Gastrocnemius medialis (tissue), 4 donors: ENCODE measurements around the gene PHF14. TPM values are rescaled to one million over a fixed set of nuclear protein-coding genes. Genes with fewer than 3 reads are reported as not detected.

Experiments
- ATAC-seq, 2 donors: fragments of 150-250 bp; one replicate each; pipeline ENCODE4 v1.9.1; 2016
- DNase-seq, 2 donors: peaks; one replicate each; pipeline ENCODE4 v3.0.0-alpha.2; 2019
- H3K27ac ChIP-seq, 4 donors: fragments of 200-600 bp; sonication (generic); 1 replicate in 1 of 4; 2 replicates in 3 of 4; pipeline ENCODE4 v1.5.1; 2016 to 2018; ENCODE audit warnings: mild to moderate bottlenecking in 2 of 4, moderate library complexity in 1 of 4
- H3K27me3 ChIP-seq, 3 donors: fragments of 200-600 bp; sonication (generic) in 2 of 3; 1 replicate in 1 of 3; 2 replicates in 2 of 3; pipeline versions ENCODE4 v1.5.1 to v1.6.0; 2016 to 2019; ENCODE audit warnings: mild to moderate bottlenecking in 1 of 3, moderate library complexity in 1 of 3
- H3K36me3 ChIP-seq, 2 donors: fragments of 200-600 bp; sonication (generic) in 1 of 2; one replicate each; pipeline ENCODE4 v1.5.1; 2017 to 2018
- H3K4me1 ChIP-seq, 2 donors: fragments of 200-600 bp; sonication (generic) in 1 of 2; one replicate each; pipeline ENCODE4 v1.5.1; 2016 to 2017; ENCODE audit warnings: mild to moderate bottlenecking in 2 of 2
- H3K4me3 ChIP-seq, 4 donors: fragments of 200-600 bp; sonication (generic) in 3 of 4; 1 replicate in 1 of 4; 2 replicates in 3 of 4; pipeline ENCODE4 v1.5.1; 2016 to 2019; ENCODE audit warnings: mild to moderate bottlenecking in 2 of 4
- H3K9me3 ChIP-seq, 3 donors: fragments of 200-600 bp; sonication (generic) in 2 of 3; 1 replicate in 1 of 3; 2 replicates in 2 of 3; pipeline ENCODE4 v1.5.1; 2016 to 2019
- POLR2A ChIP-seq, 2 donors: fragments of 450-650 bp; IDR thresholded peaks; one replicate each; pipeline ENCODE4 v1.6.1; 2017; ENCODE audit warnings: antibody characterized with exemption in 2 of 2, mild to moderate bottlenecking in 2 of 2, moderate library complexity in 2 of 2
- in situ Hi-C, 4 donors: fragments of 200-750 bp; cut with MboI; loops; one replicate each; pipeline versions ENCODE4 v1.15.0 to v1.8.0; 2017; ENCODE audit warnings: low sequenced_read_pairs in 4 of 4
- intact Hi-C: fragments of 100-400 bp; cut with DNase I; formaldehyde crosslinking; loops from one replicate; pipeline ENCODE4 v1.15.1; 2023; ENCODE audit warnings: low total_unique reads
- total RNA-seq, 4 donors: library from RNA; depleted of rRNA; stranded (reverse); fragments of >200 nt; gene quantifications; one replicate each; pipeline versions ENCODE4 v1.1.0 to v1.2.3, GENCODE V29; 2016
- TF ChIP-seq, protein P1 (sequence below), 5 experiments: fragments of 450-650 bp in 3 of 5; fragments of 200-600 bp in 2 of 5; sonication (generic) in 2 of 5; IDR thresholded peaks in 4 of 5; conservative IDR thresholded peaks in 1 of 5; 1 replicate in 4 of 5; 2 replicates in 1 of 5; pipeline ENCODE4 v1.5.1; 2016 to 2019; ENCODE audit warnings: antibody characterized with exemption in 5 of 5, mild to moderate bottlenecking in 3 of 5, moderate library complexity in 3 of 5

PHF14 gene
- total RNA-seq, 4 donors from 2014 or later = 8.9 to 24.7 (median 12.4) TPM

- in situ Hi-C loops = no loop called here
These were observed 39.4 kb upstream of the PHF14 start for GRCh38 chr7:10934292-10934691.

GRCh38 chr7:10939237-10939910, 34.3 kb upstream of the PHF14 start:
- DNase-seq (peak in 1 of 2 donors; percentile 19), ATAC-seq (peak; percentile 45)
- H3K36me3 ChIP-seq = peaks cover 0 to 22% of the 10 kb centered on the region in 2 donors
- H3K4me1 ChIP-seq = peaks cover 42 to 45% of the 10 kb centered on the region in 2 donors
- H3K4me3 ChIP-seq = peak overlapping the region; percentile 73 to 96 (median 82)
- intact Hi-C loops = no loop called here
- no peak for TF ChIP-seq POLR2A (IDR thresholded peaks at IDR 0.05)
- TF ChIP-seq, protein P1, sequence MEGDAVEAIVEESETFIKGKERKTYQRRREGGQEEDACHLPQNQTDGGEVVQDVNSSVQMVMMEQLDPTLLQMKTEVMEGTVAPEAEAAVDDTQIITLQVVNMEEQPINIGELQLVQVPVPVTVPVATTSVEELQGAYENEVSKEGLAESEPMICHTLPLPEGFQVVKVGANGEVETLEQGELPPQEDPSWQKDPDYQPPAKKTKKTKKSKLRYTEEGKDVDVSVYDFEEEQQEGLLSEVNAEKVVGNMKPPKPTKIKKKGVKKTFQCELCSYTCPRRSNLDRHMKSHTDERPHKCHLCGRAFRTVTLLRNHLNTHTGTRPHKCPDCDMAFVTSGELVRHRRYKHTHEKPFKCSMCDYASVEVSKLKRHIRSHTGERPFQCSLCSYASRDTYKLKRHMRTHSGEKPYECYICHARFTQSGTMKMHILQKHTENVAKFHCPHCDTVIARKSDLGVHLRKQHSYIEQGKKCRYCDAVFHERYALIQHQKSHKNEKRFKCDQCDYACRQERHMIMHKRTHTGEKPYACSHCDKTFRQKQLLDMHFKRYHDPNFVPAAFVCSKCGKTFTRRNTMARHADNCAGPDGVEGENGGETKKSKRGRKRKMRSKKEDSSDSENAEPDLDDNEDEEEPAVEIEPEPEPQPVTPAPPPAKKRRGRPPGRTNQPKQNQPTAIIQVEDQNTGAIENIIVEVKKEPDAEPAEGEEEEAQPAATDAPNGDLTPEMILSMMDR (IDR thresholded peaks at IDR 0.05 in 4 of 5, conservative IDR thresholded peaks at IDR 0.05 in 1 of 5) = no peak
- peak overlapping the region; percentile 90 to 93 (median 91) for H3K27ac ChIP-seq
- in situ Hi-C loops = loop anchor here in 1 of 4 donors (5.0 kb wide), 1 partner anchor 33 kb away; the partner anchor contains the start of gene PHF14
- H3K27me3 ChIP-seq = no peaks in the 10 kb centered on the region
- H3K9me3 ChIP-seq = no peaks in the 10 kb centered on the region

More at GRCh38 chr7:10934292-10934691, 39.4 kb upstream of the PHF14 start:
- DNase-seq (no peak), ATAC-seq (no peak)
- Histone ChIP-seq H3K4me3 (no peak overlapping the region), H3K4me1 (peaks cover 41 to 45% of the 10 kb centered on the region in 2 donors), H3K9me3 (no peaks in the 10 kb centered on the region), H3K36me3 (peaks cover 0 to 40% of the 10 kb centered on the region in 2 donors), H3K27ac (peak overlapping the region; percentile 49 to 93 (median 82)), H3K27me3 (no peaks in the 10 kb centered on the region)
- TF ChIP-seq, protein P1 (IDR thresholded peaks at IDR 0.05 in 4 of 5, conservative IDR thresholded peaks at IDR 0.05 in 1 of 5) = no peak
- TF ChIP-seq POLR2A (IDR thresholded peaks at IDR 0.05) = no peak
- intact Hi-C loops = no loop called here

GRCh38 chr7:10939911-10940703, 33.6 kb upstream of the PHF14 start:
- TF ChIP-seq, protein P1 (IDR thresholded peaks at IDR 0.05 in 4 of 5, conservative IDR thresholded peaks at IDR 0.05 in 1 of 5) = peak in 2 of 5 experiments; percentile 10 to 25
- TF ChIP-seq POLR2A (IDR thresholded peaks at IDR 0.05) = peak; percentile 57 to 77
- Histone ChIP-seq H3K27me3 (no peaks in the 10 kb centered on the region), H3K4me3 (peak overlapping the region; percentile 73 to 96 (median 82)), H3K9me3 (no peaks in the 10 kb centered on the region), H3K4me1 (peaks cover 35 to 39% of the 10 kb centered on the region in 2 donors), H3K27ac (peak overlapping the region; percentile 90 to 93 (median 91)), H3K36me3 (peaks cover 0 to 22% of the 10 kb centered on the region in 2 donors)
- intact Hi-C loops (loop anchor here (1.0 kb wide), 1 partner anchor 33 kb away; the partner anchor contains the start of gene PHF14), in situ Hi-C loops (loop anchor here in 1 of 4 donors (5.0 kb wide), 1 partner anchor 32 kb away; the partner anchor contains the start of gene PHF14)
- DNase-seq (peak; percentile 87 to 92), ATAC-seq (peak; percentile 93 to 95)

- intact Hi-C loops (loop anchor here (1.0 kb wide), 1 partner anchor 32 kb away; the partner anchor contains the start of gene PHF14), in situ Hi-C loops (no loop called here)
- no peak for ATAC-seq
- Histone ChIP-seq H3K27me3 (no peaks in the 10 kb centered on the region), H3K4me1 (peaks cover 27 to 32% of the 10 kb centered on the region in 2 donors), H3K9me3 (no peaks in the 10 kb centered on the region), H3K36me3 (peaks cover 0 to 21% of the 10 kb centered on the region in 2 donors), H3K27ac (peak overlapping the region; percentile 90 to 93 (median 91)), H3K4me3 (peak overlapping the region; percentile 73 to 96 (median 82))
- TF ChIP-seq, protein P1 (IDR thresholded peaks at IDR 0.05 in 4 of 5, conservative IDR thresholded peaks at IDR 0.05 in 1 of 5) = no peak
- TF ChIP-seq POLR2A (IDR thresholded peaks at IDR 0.05) = no peak
- DNase-seq = no peak
These were observed 32.8 kb upstream of the PHF14 start for GRCh38 chr7:10940704-10941355.
